A549 treated with AZD2906 at 1 μM for 4 hours (cell line): ENCODE measurements around the gene FOXRED2. TPM values are rescaled to one million over a fixed set of nuclear protein-coding genes. Genes with fewer than 3 reads are reported as not detected.

ENCODE experiments used
- total RNA-seq: library from RNA; stranded (reverse); fragments of 200-300 nt; extraction: Qiagen RNA extraction; gene quantifications from 5 replicates; pipeline ENCODE4 v1.2.3, GENCODE V29; 2022

Gene FOXRED2
- total RNA-seq, result 12.1 to 16.4 TPM (median 16.0 TPM) in 5 replicates

DNA sequence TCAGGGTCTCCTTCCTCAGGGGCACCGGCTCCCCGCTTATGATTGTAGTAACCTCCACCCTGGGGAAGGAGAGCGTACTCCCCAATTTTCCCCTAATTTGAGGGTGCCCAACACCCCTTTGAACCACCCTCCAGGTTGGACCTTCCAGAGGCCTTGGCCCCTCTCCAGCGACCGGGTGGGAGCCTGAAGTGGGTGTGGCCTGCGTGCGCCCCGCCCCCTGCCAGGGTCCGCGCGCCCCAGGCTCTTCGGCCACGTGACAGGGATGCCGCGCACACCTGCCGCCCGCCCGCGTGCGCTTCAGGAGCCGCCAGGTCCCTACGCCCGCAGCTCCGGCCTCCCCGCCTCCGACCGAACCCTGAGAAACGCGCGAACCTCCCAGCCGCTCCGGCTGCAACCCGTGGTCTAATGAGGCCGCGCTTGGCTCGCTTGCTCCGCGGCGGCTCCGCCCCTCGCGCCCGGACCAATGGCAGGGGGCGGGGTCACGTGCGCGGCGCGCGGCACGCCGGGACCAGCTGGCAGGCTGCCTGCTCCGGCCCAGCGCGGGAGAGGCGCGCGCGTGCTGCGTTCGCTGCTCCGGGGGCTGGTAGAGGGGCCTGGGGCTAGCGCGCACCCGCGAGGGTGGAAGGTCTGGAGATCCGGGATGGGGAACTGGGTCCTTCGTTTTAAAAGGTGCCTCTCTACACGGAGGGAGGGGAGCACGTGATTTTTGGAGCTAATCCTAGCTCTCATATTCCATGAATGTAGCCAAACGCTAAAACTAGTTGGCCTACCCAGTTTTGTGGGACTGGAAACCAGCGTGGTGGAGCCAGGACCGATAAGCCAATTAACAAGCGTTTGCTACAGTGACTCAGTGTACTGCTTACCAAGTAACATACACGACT lies at the start of gene FOXRED2:
Gene FOXRED2, minus strand, starts transcription at position 404 of the 881 bp plus-strand sequence. CDS start 618 bp downstream, outside the sequence.

GRCh38 chr22:36528795-36529751 lies 22.2 kb upstream of the FOXRED2 start, which contains the start of gene EIF3D:
Gene EIF3D, minus strand, starts transcription at chr22:36529166. Its CDS starts 3,045 bp downstream, at chr22:36526121.

DNA sequence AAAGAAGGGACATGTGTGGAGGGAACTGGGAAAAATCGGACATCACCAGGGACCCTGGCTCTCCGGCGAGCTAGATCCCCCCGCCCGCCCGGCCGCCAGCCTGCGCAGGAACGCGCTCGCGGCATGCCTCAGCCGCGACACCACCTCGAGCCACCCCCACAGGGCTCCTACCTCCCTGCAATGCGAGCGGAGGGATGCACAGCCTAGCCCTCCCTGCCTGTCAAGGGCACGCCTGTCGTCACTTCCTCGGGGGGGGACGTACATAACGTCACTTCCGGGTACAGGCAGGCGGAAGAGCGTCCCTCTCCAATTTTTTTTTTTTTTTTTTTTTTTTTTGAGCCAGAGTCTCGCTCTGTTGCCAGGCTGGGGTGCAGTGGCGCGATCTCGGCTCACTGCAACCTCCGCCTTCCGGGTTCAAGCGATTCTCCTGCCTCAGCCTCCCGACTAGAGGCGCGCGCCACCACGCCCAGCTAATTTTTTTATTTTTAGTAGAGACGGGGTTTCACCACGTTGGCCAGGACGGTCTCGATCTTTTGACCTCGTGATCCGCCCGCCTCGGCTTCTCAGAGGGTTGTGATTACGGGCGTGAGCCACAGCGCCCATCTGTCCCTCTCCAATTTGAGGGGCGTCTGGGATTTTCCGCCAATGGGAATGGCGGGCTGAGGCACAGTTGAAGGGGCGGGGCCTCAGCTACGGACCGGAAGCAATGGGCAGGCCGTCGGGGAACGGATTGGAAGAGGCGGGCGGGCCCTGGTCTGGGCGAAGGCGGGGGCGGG lies 25.3 kb downstream of the FOXRED2 start, which contains the start of gene TXN2:
Gene TXN2, minus strand, starts transcription at position 248 of the 776 bp plus-strand sequence. CDS start 803 bp downstream, outside the sequence.

Other genes starting within 250 kb of the FOXRED2 start
- gene MYH9, start 119.1 kb downstream of the FOXRED2 start, total RNA-seq, result 148 to 177 TPM (median 148 TPM) in 5 replicates
- 55.5 to 73.4 TPM (median 68.4 TPM) in 5 replicates for gene TXN2, start 25.4 kb downstream of the FOXRED2 start, total RNA-seq
- gene EIF3D, start 22.1 kb upstream of the FOXRED2 start, total RNA-seq, result 146 to 221 TPM (median 152 TPM) in 5 replicates
- not detected in 5 replicates for gene CACNG2, start 196.7 kb upstream of the FOXRED2 start, total RNA-seq